ENCODE measurements around the gene IGSF3.
"Not testable (repeated sequence)": the region's sequence is repeated elsewhere in the genome, so short reads cannot be mapped to it uniquely, and the experiment has no call there.

IGSF3 gene

DNA sequence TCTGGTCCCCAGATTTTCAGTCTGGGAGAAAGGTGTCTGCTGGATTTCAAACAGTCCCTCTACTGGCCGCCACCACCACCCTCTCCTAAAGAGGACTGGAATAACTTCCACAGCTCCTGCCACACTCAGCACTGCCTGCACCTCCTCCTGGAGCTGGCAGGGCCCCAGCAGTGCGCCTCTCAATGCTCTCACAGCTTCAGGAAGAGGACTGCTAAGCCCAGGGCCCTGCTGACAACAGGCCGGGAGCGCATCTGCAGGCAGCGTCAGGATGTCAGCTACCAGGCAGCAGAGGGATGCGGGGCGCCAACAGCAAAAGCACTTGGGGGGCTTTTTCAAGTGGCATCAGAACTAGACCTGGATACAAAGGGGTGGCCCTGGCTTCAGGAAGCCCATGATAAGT lies 40.2 kb downstream of the IGSF3 start:
- not testable (repeated sequence) for DNase-seq

DNA sequence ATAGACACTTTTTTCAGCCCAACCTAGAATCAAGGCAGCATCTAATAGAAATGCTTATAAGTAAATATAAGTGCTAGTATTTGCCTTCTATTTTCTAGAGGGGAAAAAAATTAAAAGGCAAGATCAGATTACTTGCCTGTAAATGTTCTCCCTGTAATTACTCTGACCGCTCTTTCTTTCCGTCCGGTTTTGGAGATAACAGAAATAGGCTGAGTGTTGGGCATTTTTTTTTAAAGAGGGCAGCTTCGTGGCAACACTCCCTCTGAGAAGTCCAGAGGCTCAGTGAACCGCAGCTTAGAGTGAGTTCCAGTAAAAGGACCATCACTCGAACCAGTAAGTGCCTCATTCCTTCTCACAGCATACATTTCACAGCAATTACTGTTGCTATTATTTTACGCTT lies 40.6 kb downstream of the IGSF3 start:
- not testable (repeated sequence) for DNase-seq

DNA sequence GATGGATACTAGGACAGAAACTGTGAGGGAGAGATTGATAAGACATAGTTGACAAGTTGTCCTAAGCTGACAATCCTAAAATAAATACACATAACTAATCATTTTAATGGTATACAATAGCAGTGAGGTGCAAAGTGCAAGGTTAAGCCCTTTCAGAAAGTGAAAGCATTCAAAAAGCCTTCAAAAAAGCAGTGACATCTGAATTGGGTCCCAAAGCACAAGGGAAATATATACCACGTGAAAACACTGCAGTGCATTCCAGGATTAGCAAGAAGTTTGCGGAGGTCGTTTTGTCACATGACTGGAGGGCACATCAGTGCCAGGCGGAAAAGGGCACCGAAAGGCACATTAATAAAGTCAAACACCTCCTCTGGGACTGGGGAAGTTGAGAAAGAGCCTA lies 42.4 kb downstream of the IGSF3 start:
- not testable (repeated sequence) for DNase-seq

DNA sequence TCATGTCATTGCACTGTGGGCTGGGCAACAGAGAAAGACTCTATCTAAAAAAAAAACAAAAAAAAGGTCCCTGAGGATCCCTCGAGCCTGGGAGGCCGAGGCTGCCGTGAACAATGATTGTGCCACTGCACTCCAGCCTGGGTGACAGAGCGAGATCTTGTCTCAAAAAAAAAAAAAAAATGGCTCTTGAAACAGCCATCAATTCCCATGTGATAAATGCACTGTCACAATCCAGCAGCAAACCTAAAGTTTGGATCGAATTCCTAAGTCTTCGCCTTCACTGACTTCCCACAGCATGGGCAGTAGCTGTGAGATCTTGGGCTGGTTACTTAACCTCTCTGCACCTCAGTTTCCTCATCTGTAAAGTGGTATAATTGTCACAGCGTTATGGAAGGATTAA lies 43.5 kb downstream of the IGSF3 start:
- DNase-seq = no peak

DNA sequence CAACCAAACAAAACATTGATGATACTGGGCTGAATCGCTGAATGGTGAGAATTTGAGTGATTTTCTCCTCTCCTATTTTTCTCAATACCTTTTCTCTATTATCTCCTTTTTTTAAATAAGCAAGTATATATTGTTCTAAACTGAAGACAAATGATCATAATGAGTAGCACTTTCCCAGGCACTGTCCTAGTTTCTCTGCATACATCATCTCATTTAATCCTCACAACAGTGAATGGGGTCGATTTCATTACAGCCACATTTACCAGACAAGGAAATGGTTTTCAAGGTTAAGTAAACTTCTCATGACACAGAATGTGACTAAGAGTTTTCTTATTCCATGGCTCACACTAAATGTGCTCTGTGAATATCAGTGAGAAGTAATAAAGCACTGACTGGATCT lies 45.0 kb downstream of the IGSF3 start:
- DNase-seq = not testable (repeated sequence)

DNA sequence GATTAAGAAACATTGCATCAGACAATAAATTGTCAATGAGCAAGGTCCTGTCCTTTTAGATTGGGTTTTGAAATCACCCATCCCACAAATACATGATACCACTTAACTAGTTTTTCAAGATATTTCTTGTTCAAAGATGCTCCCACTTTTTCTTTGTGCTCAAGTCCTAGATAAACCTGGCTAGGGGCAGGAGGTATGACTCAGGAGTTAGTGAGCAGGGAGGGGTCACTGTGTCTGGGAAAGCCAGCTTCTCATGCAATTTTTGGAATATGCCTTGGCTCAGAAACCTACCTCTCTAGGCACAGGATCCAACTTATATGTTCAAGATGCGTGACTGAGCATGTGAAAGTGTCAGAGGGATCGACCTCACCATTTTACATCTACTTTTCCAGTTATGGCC lies 45.8 kb downstream of the IGSF3 start:
- DNase-seq = not testable (repeated sequence)

DNA sequence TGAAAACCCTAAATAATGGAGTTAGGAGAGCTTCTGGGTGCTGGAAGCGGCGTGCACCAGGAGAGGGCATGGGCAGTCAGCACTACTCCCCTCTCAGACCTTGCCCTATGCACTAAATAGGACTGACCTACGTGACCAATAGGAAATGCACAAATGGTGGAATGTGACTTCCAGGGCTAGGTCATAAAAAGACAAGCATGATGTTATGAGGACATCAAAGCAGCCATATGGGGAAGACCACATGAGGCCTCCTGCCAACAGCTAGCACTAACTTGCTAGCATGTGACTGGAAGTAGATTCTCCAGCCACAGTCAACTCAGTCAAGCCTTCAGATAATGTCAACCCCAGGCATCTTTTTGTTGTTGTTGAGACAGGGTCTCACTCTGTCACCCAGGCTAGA lies 47.1 kb downstream of the IGSF3 start:
- DNase-seq = not testable (repeated sequence)

DNA sequence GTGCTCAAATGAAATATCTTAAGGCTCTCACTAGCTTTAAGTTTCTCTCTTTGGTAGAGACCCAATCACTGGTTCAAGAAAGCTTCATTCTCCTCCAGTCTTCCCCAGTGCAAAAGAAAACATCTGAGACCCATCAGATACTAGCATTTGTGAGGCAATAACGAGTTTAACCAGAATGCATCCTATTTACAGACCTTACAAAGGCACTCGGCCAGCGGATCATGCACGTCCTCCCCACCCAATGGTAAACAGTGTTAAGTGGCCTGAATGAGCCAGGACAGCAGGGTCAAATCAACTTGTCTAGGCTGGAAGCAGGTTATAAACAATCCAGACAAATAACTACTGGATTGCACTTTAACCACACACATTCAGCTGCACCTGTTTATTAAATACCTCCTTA lies 48.4 kb downstream of the IGSF3 start:
- DNase-seq = peak; percentile 20

DNA sequence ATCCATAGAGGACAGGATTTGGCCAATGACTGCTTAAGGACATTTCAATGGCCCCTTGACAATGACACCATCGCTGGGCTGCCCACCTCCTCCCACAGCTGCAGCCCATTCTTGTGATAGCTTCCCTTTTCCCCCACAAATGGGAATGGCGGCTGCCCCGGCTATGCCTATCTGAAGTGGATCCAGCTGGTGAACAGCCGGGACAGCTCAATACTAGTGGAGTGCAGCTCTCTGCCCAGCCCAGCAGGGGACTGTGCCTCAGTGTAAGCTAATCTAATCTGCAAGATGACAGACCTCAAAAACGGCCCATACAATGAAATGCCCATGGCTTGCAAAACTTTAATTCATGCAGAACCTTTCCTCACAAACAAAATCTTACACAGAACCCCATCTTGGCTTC lies 49.7 kb downstream of the IGSF3 start:
- DNase-seq = not testable (repeated sequence)

DNA sequence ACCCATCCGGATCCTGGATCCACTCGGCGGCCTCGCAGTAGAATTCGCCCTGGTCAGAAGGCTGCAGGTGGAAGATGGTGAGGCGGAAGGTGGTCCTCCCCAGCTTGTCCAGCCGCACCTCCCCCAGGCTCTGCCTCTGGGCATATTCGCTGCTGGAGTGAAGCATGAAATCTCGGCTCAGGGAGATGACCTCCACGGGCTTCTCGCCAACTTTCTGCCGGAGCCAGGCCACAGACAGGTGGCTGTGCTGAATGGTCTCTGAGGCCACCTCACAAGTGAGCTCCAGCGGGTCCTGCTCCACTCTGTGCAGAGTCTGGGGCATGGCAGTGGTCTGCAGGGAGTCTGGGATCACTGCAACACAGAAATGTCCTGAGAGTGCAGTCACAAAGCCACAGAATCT lies 53.7 kb downstream of the IGSF3 start:
- DNase-seq = not testable (repeated sequence)

DNA sequence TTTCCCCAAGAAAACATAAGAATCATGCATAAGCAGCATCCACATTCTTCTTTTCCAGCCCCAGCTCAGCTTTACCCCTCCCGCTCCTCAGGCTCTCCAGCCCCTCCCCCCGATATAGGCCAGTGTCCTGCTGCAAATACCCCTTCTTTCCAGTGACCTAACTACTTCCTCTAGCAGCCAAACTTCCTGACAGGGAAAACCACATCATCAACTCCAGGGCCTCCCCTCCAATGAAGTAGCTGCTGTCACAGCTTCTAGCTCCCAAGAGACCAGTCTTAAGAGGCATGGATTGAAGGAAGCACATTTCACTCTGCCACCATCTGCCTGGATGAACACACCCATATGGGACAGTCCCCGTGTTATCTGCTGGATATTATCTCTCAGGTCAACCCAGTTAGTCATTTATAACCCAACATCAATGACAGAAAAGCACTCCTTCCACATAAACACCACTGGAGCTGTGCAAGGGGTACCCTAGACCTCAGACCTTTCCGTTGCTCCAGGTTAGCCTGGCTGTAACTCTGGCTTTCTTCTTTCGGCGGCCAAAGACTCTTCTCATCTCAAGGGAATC lies 57.6 kb downstream of the IGSF3 start:
- not testable (repeated sequence) for DNase-seq

DNA sequence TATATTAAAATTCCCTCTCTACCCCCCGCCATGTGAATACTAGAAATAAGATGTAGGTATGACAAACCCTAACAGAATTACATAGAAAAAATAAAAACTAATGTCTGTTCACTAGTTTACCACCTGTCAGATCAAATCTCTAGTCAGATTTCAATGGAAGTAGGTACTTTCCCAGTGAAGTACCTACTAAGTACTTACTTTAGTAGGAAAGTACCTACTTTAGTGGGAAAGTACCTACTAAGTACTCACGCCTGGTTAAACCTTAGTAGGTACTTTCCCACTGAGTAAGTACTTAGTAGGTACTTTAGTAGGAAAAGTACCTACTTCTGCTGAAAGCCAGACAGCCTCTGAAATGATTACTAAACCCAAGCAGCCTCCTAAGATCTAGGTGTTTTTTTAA lies 58.7 kb downstream of the IGSF3 start:
- DNase-seq = not testable (repeated sequence)

DNA sequence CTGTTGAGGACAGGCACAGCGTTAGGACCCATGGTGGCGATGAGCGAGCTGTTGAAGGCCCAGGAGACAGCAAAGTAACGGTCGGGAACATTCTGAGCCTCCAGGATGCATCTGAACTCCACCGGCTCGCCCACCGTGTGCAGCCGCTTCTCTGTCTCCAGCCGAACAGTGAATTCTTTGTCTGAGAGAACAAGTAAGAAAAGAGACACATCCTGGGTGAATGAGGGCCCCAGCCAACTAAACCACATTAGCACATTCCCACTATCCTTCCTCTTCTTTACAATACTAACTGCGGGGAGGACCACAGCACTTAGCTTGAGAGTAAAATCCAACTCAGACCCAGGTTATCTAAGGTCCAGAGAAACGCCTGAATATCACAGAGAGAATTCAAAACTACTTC lies 59.4 kb downstream of the IGSF3 start:
- DNase-seq = not testable (repeated sequence)

DNA sequence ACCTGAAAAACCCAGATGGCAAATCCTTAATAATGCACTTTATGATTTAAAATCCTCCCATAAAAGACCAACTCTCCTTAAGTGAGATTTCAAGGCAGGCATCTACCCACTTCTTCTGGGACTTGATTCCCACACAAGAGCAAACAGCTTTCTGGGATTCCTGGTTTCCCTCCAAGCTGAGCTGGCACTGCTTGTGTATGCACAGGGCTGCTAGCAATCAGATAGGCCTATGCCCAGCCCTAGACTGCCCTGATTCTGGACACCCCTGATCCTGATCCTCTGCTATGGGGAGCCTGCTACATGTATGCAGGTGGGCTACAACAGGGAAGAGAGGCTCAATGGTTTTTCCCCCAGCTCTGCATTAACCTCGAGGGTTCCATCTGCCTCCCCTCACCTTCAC lies 60.1 kb downstream of the IGSF3 start:
- not testable (repeated sequence) for DNase-seq

DNA sequence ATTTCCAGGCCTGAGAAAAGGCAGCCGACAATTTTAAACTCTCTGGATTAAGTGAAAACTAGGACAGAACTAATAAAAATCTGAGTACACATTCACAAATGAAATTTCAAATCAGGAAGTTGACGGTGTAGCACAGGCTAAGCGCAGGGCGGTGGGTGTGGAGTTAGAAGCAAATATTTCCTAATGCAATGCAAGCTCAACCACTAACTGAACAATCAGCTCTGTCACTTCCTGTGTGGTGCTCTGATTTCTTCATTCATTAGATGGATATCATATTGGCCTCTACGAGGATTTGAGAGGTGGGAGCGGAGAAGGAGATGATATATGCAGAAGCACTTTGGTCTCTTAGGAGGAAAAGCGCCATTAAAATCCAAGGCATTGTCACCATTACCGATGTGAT lies 61.5 kb downstream of the IGSF3 start:
- not testable (repeated sequence) for DNase-seq

DNA sequence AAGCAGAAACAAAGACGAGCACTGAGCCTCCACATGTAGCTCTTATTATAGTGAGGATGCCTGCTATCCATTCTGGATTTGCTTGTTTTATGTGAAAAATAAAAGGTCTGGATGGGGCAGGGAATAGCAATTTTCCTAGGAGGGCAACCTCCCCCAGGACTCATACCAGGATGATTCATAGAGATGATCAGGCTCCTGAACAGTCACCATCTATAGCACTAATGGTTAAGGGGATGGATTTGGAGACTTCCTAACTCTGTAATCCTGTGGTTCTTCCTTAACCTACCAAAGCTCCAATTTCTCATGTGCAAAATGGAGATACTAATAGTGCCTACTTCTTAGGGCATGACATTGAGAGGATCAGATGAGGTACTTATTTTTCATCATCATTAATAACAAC lies 62.2 kb downstream of the IGSF3 start:
- DNase-seq = no peak

DNA sequence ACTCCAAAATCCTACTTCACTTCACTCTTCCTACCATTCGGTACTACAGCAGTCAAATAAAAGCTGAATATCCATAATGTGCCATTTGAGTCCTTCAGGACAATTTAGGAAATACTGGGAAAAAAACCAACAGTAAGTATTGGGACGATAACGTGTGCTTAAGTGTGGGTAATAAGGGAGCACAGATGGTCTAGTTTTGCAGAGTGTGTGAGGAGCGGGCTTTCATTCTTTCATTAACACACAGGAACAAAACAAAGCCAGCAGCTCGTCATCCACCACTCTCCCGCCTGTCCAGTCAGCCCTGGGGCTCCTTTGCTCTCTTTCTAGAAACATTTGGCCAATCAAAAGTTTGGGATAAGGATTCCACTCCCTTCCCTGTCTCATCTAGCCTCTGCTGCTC lies 63.1 kb downstream of the IGSF3 start:
- not testable (repeated sequence) for DNase-seq

DNA sequence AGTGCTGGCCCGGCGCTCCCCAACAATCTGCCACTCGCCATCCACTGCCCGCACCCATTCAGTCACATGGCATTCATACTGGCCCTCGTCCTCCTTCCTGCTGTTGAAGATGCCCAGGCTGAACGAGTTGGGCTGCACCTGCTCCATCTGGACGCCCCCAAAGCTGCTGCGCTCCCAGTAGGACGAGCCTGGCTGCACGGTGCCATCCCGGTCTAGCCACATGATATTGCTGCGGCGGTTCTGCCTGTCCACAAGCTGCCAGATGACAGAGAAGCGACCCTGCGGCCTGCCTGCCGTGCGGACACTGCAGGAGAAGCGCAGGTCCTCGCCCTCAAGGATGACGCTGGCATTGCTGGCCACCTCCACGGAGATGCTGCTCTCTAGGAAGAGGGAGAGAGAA lies 63.9 kb downstream of the IGSF3 start:
- not testable (repeated sequence) for DNase-seq

DNA sequence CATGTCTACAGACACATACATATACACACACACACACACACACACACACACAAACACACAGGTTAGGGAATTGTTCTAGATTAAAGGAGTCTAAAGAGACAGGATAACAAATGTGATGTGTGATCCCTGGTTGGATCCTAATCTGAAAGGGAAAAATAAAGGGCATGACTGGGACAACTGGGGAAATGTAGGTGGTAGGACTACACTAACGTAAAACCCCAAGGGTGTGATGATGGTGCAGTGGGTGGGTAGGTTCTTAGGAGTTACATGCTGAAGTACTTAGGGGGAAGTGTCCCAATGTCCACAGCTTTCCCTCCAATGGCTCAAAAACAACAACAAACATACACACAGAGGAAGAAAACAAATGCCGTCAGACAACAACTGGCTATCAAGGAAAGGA lies 68.2 kb downstream of the IGSF3 start:
- DNase-seq = not testable (repeated sequence)

DNA sequence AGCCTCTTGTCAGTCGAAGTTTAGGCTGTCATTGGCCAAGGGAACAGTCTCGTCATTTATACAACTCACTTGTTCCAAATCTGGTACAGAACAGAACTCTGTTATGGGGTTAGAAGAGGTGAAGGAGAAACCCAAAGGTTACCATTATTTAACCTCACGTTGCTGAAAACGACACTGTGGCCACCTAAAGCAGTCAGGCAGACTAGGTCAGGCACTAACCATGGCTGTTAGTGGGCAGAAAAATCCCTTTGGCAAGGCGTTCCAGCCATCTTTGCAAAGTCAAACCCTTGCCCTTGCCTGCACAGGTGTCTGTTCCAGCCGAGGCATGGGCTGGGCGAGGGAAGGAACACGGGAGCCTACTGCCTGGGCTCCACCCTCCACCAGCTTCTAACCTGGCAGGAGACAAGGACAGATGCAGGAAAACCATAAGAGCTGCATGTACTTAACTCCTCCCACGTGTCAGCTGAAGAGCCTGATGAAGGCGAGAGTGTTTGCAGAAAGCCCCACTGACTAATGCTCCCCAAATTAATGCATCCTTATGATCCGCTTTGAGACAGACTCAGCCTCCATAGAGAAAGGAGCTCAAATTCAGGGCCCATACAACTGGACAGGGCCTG lies 69.0 kb downstream of the IGSF3 start:
- DNase-seq = not testable (repeated sequence)

DNA sequence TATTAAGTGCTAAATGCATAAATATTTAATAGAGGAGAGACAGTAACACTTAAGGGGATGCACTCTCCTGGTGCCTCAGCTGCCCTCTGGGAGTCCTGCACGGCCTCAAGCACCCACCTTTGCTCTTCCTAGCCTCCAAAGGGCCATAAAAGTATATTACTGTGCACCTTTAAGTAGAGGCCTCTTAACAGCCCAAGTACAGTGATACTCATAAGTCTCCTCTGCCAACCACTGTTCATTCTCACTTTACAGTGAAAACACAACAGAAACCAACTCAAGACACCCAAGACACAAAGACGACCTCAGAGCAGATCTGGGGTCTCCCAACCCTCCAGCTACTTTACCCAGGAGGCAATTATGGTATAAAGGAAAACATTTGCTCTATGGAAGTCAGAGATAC lies 70.1 kb downstream of the IGSF3 start:
- DNase-seq = not testable (repeated sequence)

DNA sequence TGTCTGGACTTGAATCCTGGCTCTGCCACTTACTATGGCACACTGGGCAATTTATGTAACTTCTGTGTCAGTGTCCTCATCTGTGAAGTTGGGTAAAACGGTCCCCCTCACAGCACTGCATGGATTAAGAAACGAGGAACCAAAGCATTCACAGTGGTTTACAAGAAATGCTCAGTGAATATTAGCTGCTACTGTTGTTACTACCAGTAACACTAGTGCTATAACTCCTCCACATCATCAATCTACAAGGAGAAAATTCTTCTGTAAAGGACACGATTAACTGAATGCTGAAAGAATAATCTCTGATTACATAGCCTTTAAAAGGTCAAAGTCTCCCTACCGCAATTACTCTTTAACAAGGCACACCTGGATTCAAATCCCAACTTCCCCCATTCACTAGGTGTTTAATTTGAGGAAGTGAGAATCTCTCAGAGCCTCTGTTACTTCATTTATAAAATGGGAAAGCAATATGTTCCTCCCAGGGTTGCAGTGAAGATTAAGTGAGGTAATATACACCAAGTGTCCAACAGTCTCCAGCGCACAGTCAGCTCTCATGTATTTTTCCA lies 70.7 kb downstream of the IGSF3 start:
- DNase-seq = not testable (repeated sequence)

DNA sequence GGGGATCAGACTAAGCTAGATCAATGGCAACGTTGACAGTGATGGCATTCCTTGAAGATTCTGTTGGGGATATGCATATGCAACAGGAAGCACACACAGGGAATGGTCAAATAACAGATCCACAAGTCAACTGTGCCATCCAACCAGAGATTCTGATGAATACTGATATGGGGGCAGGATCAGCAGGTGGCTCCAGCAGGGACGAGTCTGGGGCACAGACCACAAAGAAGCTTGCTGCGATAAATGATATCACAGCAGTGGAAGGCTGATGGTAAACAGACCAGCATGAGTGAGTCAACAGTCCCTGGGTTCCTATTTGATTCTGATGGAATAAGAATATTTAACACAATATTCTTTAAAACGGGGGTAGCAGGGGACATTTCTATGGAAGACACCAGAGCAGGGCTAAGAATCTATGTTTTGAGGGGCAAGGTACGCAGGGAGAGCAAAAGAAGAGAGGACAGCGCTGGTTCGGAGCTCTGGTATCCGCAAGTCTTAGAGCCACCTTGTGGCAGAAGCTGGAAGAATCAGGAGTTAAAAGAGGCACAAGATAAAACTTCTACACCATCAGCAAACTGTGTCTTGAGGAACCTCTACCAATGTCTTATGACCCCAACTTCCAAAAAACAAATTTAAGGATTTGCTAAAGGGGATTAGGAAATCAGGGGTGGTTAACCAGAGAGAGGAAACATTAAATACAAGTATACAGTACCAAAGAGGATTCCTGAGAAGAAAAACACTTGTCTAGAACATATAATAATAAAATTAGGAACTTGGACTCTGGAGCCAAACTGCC lies 71.4 kb downstream of the IGSF3 start:
- not testable (repeated sequence) for DNase-seq

All from NCI-H774 (cell line).